Stimulated activated CD4-positive, alpha-beta T cell treated with anti-CD3 and anti-CD28 coated beads, Interleukin-15, amount 100 ng/mL, for 48 hours (primary cell): ENCODE measurements around the gene NEURL3.
"Not testable (repeated sequence)": the region's sequence is repeated elsewhere in the genome, so short reads cannot be mapped to it uniquely, and the experiment has no call there.

Experiments used
- DNase-seq, 2 donors: peaks; one replicate each; pipeline ENCODE4 v3.0.0-alpha.2; 2020; ENCODE audit warnings: low read depth in 2 of 2

NEURL3 gene

GRCh38 chr2:96505231-96505889 lies at the start of gene NEURL3:
Gene NEURL3 (minus strand): TSS chr2:96505357. CDS start chr2:96505286, 71 bp downstream.
- no peak for DNase-seq

DNA sequence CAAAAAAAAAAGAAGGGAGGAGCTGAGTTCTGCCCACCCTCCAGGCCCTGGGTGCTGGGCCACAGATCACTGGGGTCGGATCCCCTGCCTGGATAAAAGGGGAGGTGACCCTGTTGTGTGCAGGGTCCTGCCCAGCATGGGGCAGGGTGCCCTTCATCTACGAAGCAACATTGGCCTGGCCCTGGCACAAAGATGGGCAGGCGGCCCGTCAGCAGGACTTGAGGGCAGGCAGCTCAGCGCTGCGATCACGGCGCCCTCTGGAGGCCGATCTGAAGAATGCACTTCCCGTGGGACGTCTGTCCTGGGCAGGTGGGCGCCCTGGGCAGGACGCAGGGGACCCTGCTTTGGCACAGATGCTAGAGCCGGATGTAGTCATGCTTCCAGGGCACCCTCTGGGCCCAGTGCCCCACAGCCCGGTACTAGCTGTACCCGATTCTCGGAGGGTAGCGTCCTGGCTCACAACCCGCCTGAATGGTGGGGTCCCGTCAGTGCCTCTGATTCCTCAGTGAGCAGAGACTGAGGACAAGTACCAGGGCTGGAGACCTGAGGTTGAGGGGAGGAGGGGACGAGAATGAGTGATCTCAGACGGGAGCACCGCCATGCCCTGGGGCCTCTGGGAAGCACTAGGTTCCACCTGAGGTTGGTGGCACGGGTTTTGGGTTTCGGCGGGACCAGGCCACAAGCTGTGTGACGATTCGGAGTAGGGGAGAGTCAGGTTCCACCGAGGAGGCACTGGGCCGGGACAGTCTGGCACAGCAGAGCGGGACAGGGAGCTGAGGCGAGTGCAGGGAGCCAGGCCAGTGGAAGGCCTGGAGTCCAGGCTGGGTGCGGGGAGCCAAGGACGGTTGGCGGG lies 49.4 kb upstream of the NEURL3 start:
- DNase-seq, result peak; percentile 48 to 60

DNA sequence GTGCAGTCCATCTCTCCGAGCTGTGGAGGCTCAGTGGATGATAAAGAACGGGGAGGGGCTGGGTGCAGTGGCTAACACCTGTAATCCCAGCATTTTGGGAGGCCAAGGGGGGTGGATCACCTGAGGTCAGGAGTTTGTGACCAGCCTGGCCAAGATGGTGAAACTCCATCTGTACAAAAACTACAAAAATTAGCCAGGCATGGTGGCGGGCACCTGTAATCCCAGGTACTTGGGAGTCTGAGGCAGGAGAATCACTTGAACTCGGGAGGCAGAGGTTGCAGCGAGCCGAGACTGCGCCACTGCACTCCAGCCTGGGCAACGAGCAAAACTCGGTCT lies 48.8 kb upstream of the NEURL3 start:
- DNase-seq, result not testable (repeated sequence)

- DNase-seq, result no peak
Measured at GRCh38 chr2:96553176-96553956, 48.2 kb upstream of the NEURL3 start.

DNA sequence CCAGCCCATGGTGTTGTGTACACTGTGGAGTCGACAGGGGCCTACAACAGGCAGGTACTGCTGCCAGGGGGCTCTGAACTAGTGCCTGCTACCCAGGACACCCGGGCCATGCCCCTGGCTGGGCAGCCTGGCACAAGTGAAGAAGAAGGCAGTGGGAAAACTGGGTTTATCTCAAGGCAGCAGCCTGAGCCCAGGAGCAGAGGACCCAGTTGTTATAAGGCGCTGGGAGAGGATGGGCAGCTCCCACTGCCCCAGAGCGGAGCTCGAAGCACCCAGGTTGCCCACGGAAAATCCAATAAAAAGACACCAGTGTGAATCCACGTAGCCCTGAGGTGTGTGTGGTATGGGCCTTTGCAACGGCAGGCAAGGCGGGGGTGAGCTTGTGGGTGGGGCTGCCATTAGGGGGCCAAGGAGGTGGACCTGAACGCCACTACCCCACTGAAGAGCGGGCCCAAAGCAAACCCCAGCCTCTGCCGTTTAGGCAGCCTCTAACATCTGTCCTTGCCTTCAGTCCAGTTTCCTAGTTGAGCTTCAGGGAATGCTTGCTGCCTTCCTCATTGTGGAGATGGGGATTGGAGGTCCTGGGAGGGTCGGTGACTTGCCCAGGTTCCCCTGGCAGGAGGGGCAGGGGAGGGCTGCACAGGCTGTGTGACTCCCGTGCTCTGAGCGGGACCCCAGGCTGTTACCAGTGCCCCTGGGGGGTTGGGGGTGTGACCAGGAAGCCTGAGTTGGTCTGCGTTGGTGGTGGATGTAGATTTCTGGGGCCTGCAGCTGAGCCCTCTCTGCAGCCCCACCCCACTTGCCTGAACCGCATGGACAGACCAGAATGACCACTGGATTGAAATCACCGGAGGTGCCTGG lies 47.4 kb upstream of the NEURL3 start:
- no peak for DNase-seq

DNA sequence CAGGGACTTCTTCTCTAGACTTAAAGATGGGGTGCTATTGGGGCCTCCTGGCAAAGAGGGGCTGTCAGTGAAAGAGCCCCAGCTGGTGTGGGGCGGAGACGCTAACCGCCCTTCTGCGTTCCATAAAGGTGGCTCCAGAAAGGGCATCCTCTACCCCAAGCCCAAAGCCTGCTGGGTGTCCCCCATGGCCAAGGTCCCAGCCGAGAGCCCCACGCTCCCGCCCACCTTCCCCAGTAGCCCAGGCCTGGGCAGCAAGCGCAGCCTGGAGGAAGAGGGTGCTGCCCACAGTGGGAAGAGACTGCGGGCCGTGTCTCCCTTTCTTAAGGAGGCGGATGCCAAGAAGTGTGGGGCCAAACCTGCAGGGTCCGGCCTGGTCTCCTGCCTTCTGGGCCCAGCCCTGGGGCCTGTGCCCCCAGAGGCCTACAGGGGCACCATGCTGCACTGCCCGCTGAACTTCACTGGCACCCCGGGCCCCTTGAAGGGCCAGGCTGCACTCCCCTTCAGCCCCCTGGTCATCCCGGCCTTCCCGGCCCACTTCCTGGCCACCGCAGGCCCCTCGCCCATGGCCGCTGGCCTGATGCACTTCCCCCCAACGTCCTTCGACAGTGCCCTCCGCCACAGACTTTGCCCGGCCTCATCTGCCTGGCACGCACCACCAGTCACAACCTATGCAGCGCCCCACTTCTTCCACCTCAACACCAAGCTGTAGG lies 46.6 kb upstream of the NEURL3 start:
- no peak for DNase-seq

- no peak for DNase-seq
Measured at GRCh38 chr2:96550787-96551604, 45.8 kb upstream of the NEURL3 start.

DNA sequence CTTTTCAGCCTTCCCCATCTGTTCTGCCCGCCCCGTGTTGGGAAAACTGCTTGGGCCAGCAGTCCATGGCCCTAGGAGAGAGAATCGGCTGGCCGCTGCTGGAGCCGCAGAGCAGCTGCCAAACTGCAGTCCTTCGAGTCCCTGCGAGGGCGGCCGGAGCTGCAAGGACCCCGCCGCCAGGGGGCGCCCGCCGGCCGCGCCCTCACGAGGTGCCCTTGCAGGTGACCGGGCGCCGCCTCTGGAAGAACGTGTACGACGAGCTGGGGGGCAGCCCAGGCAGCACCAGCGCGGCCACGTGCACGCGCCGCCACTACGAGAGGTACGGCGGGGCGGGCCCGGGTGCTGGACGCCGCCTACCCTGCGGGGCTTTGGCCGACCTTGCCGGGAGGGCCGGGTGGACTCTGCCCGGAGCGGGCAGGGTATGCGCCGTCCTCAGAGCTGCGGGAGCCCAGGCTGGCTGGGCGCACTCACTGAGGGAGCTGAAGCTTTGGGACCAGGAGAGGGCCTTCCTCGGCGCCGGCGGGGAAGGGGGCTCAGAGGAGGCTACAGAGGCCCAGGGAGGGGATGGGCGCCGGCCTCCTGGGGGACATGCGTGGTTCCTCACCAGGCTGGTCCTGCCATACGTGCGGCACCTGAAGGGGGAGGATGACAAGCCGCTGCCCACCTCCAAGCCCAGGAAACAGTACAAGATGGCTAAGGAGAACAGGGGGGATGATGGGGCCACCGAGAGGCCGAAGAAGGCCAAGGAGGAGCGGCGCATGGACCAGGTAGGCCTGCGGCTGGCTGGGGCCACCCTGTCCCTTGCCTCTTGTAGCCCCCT lies 45.0 kb upstream of the NEURL3 start:
- no peak for DNase-seq

DNA sequence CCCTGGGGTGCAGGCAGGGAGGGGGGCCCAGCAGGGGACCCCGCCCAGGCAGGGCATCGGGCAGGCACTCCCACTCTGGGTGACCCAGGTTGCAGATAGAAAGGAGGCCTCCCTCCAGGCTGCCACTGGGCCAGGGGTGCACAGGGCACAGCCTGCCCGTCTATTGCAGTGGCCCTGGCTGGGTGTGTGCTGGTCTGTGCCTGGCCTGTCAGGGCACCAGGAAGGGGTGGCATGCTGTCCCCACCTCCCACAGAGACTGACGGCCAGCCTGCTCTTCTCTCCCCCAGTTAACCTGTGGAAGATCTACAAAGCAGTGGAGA lies 44.3 kb upstream of the NEURL3 start:
- no peak for DNase-seq

DNA sequence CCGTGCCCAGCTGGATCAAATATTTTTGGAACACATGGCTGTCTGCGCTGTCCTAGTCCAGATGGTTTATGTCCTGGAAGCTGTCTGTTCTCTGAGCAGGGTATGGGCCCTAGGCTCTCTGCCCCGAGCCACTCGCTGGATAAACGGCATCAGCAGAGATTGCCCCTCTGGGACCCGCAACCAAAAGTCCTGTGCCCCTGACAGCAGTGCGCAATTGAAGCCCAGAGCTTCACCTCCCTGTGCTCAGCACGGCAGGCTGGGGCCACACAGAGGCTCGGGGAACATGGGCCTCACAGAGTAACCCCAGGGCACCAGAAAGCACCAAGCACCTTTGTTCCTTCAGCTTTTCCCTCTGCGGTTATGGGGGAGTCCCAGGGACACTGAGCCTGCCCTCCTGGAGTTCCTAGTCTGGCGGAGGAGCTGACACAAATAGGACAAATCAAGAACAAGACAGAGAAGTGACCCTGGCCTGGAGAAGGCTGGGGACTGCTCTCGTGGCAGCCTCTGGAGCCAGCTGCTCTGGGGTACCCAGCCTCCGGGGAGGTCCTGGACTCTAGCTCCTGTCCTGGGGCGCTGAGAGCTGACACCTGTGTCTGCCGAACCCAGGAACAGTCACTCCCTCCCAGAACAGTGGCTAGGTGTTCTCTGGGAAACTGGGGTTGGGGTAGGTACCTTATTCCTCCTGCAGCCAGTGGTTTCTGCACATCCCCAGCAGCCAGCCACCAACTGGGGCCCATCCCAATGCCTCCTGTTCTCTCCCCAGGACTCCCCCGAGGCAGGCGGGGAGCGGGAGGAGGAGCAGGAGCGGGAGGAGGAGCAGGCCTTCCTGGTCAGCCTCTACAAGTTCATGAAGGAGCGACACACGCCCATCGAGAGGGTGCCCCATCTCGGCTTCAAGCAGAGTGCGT lies 43.7 kb upstream of the NEURL3 start:
- no peak for DNase-seq

DNA sequence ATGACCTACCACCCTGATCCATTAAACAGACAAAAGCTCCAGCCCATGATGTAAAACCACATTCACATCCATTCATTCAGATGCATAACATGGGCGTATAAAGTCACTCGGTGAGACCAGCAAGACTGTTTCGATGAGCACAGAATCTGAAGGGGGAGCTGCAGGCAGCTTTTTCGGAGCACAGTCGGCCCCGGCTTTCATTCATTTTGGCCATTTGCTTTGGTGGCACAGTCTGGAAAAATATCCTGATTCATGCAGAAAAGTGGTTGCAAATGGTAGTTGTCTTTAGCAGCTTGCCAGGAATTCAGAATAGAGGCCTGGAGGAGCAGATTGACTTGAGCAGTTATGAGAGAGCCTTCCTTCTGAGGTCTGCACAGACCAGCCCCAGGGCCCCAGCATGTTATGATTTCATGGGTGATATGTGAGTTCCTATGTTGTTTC lies 42.6 kb upstream of the NEURL3 start:
- DNase-seq, result no peak

- DNase-seq, result no peak
Measured at GRCh38 chr2:96547203-96547641, 42.1 kb upstream of the NEURL3 start.

- no peak for DNase-seq
Measured at GRCh38 chr2:96546797-96547196, 41.6 kb upstream of the NEURL3 start.

GRCh38 chr2:96546321-96546720 lies 41.2 kb upstream of the NEURL3 start:
- DNase-seq, result no peak

DNA sequence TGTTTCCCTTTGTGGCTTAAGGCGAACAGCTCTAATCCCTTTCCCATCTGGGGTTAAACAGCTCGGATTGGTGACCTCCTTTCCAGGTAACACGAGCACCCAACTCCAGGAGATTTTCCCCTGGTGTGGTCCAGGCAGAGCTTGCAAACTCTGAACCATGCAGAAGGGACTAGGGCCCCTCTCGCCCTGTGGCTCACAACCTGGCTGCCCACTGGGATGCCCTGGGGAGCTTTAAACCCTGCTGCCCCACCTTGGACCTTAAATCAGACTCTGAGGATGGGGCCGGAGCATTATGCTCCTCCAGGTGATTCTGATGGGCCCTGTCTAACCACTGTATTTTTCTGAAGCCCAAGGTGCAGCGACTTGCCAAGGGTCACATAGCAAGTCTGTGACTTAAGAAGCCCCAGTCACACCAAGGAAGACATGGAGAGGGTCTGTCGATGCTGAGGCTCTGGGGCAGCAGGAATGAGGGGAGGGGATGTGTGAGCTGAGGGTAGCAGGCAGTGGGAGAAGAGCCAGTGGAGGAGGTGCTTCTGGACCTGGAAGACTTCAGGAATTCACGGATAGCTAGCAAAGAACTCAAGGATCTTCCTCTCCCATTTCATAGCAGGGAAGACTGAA lies 37.3 kb upstream of the NEURL3 start:
- no peak for DNase-seq

DNA sequence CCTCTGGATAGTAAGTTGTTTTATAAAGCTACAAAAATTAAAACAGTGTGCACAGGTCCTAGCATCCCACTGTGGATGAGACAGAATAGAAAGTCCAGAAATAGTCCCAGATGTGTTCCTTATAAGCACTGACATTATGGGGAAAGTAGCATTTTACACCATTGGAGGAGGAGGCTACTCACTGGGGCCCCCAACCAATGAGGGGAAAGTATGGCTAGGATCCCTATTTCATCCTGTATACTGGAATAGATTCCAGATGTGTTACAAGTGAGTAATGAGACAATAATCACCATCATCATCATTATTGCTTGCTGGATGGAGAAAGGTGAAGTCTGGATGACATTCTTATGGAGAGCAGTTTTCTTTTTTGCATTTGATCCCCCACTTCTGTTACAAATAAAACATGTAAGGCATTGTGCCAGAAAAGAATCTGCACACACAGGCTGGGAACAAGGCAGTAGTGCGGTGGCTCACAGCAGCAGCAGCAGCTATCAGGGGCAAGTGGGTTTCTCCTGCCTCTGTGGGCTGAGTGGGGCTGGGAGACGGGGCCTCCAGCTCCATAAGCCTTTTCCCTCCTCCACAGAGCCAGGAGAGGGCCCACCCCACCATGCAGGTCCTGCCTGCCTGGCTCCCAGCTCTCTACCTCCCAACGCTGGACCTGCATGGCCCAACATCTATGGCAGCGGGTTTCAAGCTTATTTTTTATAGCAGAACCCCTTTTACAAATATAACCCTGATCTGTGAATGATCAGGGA lies 36.4 kb upstream of the NEURL3 start:
- DNase-seq, result no peak

DNA sequence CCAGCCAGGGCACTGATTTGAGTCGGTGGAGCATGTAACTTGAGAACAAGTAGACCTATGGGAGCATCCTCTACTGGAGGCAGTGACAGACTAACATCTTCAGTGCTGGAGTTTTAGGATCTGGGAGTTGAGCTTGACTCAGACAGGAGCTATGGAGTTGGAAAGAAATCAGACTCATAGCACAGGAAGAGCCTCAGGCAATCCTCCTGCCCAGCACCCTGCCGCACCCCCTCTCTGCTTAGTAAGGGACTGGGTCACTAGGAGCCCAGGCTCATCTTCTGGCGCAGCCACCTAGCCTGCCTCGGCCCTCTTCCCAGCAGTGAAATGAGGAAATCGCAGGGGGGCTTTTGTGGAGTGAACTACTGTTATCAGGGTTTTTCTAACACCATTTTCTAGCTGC lies 35.0 kb upstream of the NEURL3 start:
- no peak for DNase-seq
